SU-DHL-6 (cell line): ENCODE data around the gene DPP6.
"Not testable (repeated sequence)": the region's sequence is repeated elsewhere in the genome, so short reads cannot be mapped to it uniquely, and the experiment has no call there.

Experiments used
- CTCF ChIP-seq: fragments of 200-600 bp; sonication (generic); IDR thresholded peaks from one replicate; pipeline ENCODE4 v1.5.1; 2017; ENCODE audit warnings: antibody characterized with exemption, mild to moderate bottlenecking, low read length, moderate library complexity; ENCODE audit not compliant: insufficient read depth, poor library complexity, severe bottlenecking
- EZH2phosphoT487 ChIP-seq: fragments of 200-600 bp; sonication (generic), shearing (Covaris generic); conservative IDR thresholded peaks from 2 replicates; pipeline ENCODE4 v1.6.1; 2018; ENCODE audit warnings: mild to moderate bottlenecking, antibody characterized with exemption, low read length, moderate library complexity, mixed read lengths

GRCh38 chr7:154122720-154123119 lies 70.5 kb downstream of the DPP6 start:
- not testable (repeated sequence) for TF ChIP-seq CTCF, EZH2phosphoT487
